Thyroid gland (tissue), 4 donors: ENCODE results near the gene ZBTB32.

ENCODE experiments used
- CTCF ChIP-seq, 6 experiments: fragments of 200-600 bp in 3 of 6; fragments of 450-650 bp in 3 of 6; sonication (generic) in 3 of 6; IDR thresholded peaks; one replicate each; pipeline ENCODE4 v1.5.1; 2016 to 2019; ENCODE audit warnings: antibody characterized with exemption in 6 of 6, mild to moderate bottlenecking in 2 of 6, inconsistent platforms in 1 of 6, moderate library complexity in 1 of 6
- POLR2A ChIP-seq, 2 donors: fragments of 450-650 bp; IDR thresholded peaks; one replicate each; pipeline ENCODE4 v1.6.1; 2017; ENCODE audit warnings: antibody characterized with exemption in 2 of 2, mild to moderate bottlenecking in 2 of 2, moderate library complexity in 1 of 2

GRCh38 chr19:35714601-35715354 is 10.4 kb downstream of the ZBTB32 start:
- TF ChIP-seq CTCF (IDR thresholded peaks at IDR 0.05), result no peak
- no peak for TF ChIP-seq POLR2A (IDR thresholded peaks at IDR 0.05)
